HepG2 (cell line): ENCODE data around the gene ELFN1. TPM values are rescaled to one million over a fixed set of nuclear protein-coding genes. Genes with fewer than 3 reads are reported as not detected.

Source experiments
- ATAC-seq: fragments of 200-7000 bp; cut with Tn5 transposase; 3 replicates; pipeline ENCODE4 v1.9.1; 2020; ENCODE audit warnings: mild to moderate bottlenecking, moderate library complexity
- BruUV-seq: library from RNA; stranded (reverse); fragments of 400-500 nt; replicated peaks from 2 replicates; lab custom pipeline; 2021; lab: Mats Ljungman, UMichigan
- CTCF ChIA-PET: fragments of 300-600 bp; formaldehyde crosslinking; extraction: SDS; loops from one replicate; lab custom pipeline; 2021; ENCODE audit warnings: low total read pairs, inconsistent platforms, low intra/inter-chr PET ratio; lab: Yijun Ruan, JAX
- POLR2A ChIA-PET: fragments of 350-600 bp; sonication (Branson Sonifier 250); formaldehyde crosslinking; loops from one replicate; lab custom pipeline; 2020; ENCODE audit warnings: antibody characterized with exemption, inconsistent platforms; lab: Yijun Ruan, JAX
- DNase-seq: peaks from one replicate; pipeline ENCODE4 v3.0.0-alpha.2; 2015; ENCODE audit warnings: low spot score
- FAIRE-seq: peaks from 3 replicates; lab custom pipeline; 2011; peaks lifted over from hg19 to GRCh38; lab: Jason Lieb, UNC
- H2AFZ ChIP-seq: one replicate; pipeline ENCODE4 v1.6.1; 2011; ENCODE audit warnings: low read length, inconsistent platforms
- H3K27ac ChIP-seq: fragments of 300-600 bp; 3 replicates; pipeline ENCODE4 v1.8.0; 2011; ENCODE audit warnings: mixed run types, mild to moderate bottlenecking, mixed read lengths, low read length, inconsistent platforms; ENCODE audit not compliant: insufficient read depth; ENCODE audit errors: extremely low read length
- H3K27me3 ChIP-seq, 2 experiments: fragments of 200-600 bp in 1 of 2; 2 replicates in 1 of 2; 3 replicates in 1 of 2; pipeline versions ENCODE4 v1.6.0 to v1.8.0; 2011; ENCODE audit warnings: low read length in 2 of 2, mild to moderate bottlenecking in 2 of 2, moderate library complexity in 2 of 2, inconsistent platforms in 1 of 2; ENCODE audit not compliant: insufficient read depth in 2 of 2, control insufficient read depth in 1 of 2
- H3K36me3 ChIP-seq, 2 experiments: fragments of 200-600 bp in 1 of 2; replicated peaks in 1 of 2; 2 replicates in 1 of 2; 3 replicates in 1 of 2; pipeline versions ENCODE4 v1.5.1 to v1.8.0; 2011; ENCODE audit warnings: low read length in 2 of 2, inconsistent platforms in 1 of 2; ENCODE audit not compliant: insufficient read depth in 2 of 2, control insufficient read depth in 1 of 2
- H3K4me1 ChIP-seq: 2 replicates; pipeline ENCODE4 v1.5.1; 2012; ENCODE audit warnings: low read length, inconsistent platforms; ENCODE audit not compliant: insufficient read depth
- H3K4me2 ChIP-seq: 2 replicates; pipeline ENCODE4 v1.6.0; 2011; ENCODE audit warnings: low read depth, low read length, inconsistent platforms
- H3K4me3 ChIP-seq, 3 experiments: fragments of 200-600 bp in 1 of 3; sonication (generic), shearing (Covaris generic) in 1 of 3; replicated peaks in 1 of 3; 2 replicates each; pipeline ENCODE4 v1.5.1; 2011 to 2016; ENCODE audit warnings: low read length in 3 of 3, inconsistent platforms in 2 of 3, low read depth in 2 of 3, mild to moderate bottlenecking in 2 of 3, control low read depth in 1 of 3, mixed read lengths in 1 of 3; ENCODE audit not compliant: insufficient read depth in 1 of 3
- H3K79me2 ChIP-seq: one replicate; pipeline ENCODE4 v1.6.1; 2011; ENCODE audit warnings: low read length, inconsistent platforms; ENCODE audit not compliant: insufficient read depth
- H3K9ac ChIP-seq: 2 replicates; pipeline ENCODE4 v1.6.0; 2011; ENCODE audit warnings: mild to moderate bottlenecking, low read depth, low read length, inconsistent platforms; ENCODE audit not compliant: insufficient read depth
- H3K9me3 ChIP-seq: 2 replicates; pipeline ENCODE4 v1.5.1; 2012; ENCODE audit warnings: mild to moderate bottlenecking, low read length
- H4K20me1 ChIP-seq: 2 replicates; pipeline ENCODE4 v1.6.0; 2011; ENCODE audit warnings: inconsistent platforms, mild to moderate bottlenecking, low read length, moderate library complexity; ENCODE audit not compliant: insufficient read depth
- MXI1 ChIP-seq: IDR thresholded peaks from 3 replicates; pipeline ENCODE4 v1.6.1; 2012; ENCODE audit warnings: low read depth, low read length, inconsistent platforms, borderline replicate concordance
- NFKB2 ChIP-seq: sonication (generic); formaldehyde crosslinking; IDR thresholded peaks from 2 replicates; pipeline ENCODE4 v1.4.0; 2020; ENCODE audit warnings: missing genetic modification reagents, borderline replicate concordance
- SKI ChIP-seq: fragments of 450-650 bp; IDR thresholded peaks from one replicate; pipeline ENCODE4 v1.6.1; 2018; ENCODE audit warnings: mild to moderate bottlenecking; ENCODE audit not compliant: partially characterized antibody
- STAG1 ChIP-seq: sonication (generic); formaldehyde crosslinking; IDR thresholded peaks from 2 replicates; pipeline ENCODE4 v1.4.0; 2020; ENCODE audit warnings: missing genetic modification reagents
- ZMYM2 ChIP-seq: sonication (generic); formaldehyde crosslinking; IDR thresholded peaks from 2 replicates; pipeline ENCODE4 v1.8.0; 2022; ENCODE audit warnings: mild to moderate bottlenecking, missing genetic modification reagents
- ZNF142 ChIP-seq: sonication (generic); formaldehyde crosslinking; IDR thresholded peaks from 2 replicates; pipeline ENCODE4 v1.4.0; 2020; ENCODE audit warnings: missing genetic modification reagents
- ZNF260 ChIP-seq: sonication (generic); formaldehyde crosslinking; IDR thresholded peaks from 2 replicates; pipeline ENCODE4 v1.4.0; 2020; ENCODE audit warnings: missing genetic modification reagents, low read depth, mild to moderate bottlenecking, borderline replicate concordance
- ZNF350 ChIP-seq: sonication (generic); formaldehyde crosslinking; IDR thresholded peaks from 2 replicates; pipeline ENCODE4 v1.4.0; 2020; ENCODE audit warnings: mild to moderate bottlenecking, low read depth, missing genetic modification reagents, borderline replicate concordance
- ZNF549 ChIP-seq: sonication (generic); formaldehyde crosslinking; IDR thresholded peaks from 2 replicates; pipeline ENCODE4 v1.5.0; 2020; ENCODE audit warnings: missing genetic modification reagents
- WGBS: methylation state at CpG from one replicate; pipeline ENCODE4 v1.1.6; 2017; ENCODE audit warnings: low lambda C conversion rate; 5-methylcytosine and 5-hydroxymethylcytosine counted together
- in situ Hi-C: cut with HindIII; loops from 2 replicates; pipeline ENCODE4 v1.10.0; 2017; ENCODE audit warnings: low pct_unique_long_range_greater_than_20kb; ENCODE audit not compliant: extremely low pct_ligation_motif_present
- intact Hi-C: fragments of 100-400 bp; cut with micrococcal nuclease; formaldehyde crosslinking; loops from one replicate; pipeline ENCODE4 v1.10.0; 2022; ENCODE audit not compliant: unreplicated experiment
- polyA plus RNA-seq, 8 experiments: library from polyadenylated mRNA; depleted of rRNA in 3 of 8; stranded (reverse) in 7 of 8; unstranded in 1 of 8; fragments of >200 nt; fragmentation: Illumina TruSeq in 4 of 8; extraction: Trizol in 4 of 8; gene quantifications; 2 replicates each; pipeline versions ENCODE4 v1.2.1 to v1.2.3, GENCODE V29; 2011 to 2016; ENCODE audit warnings: low read depth in 4 of 8, missing spikeins in 1 of 8, mixed read lengths in 1 of 8; ENCODE audit not compliant: insufficient read depth in 1 of 8
- total RNA-seq, 5 experiments: library from RNA; depleted of rRNA; stranded (reverse); fragments of >200 nt; fragmentation: Illumina TruSeq; extraction: Trizol; gene quantifications; 2 replicates each; pipeline ENCODE4 v1.2.3, GENCODE V29; 2016; ENCODE audit warnings: low read depth in 1 of 5
- TF ChIP-seq, protein P1 (sequence below): sonication (generic); formaldehyde crosslinking; IDR thresholded peaks from 2 replicates; pipeline ENCODE4 v1.4.0; 2020; ENCODE audit warnings: low read depth, mild to moderate bottlenecking, missing genetic modification reagents

The ELFN1 gene
- total and polyA plus RNA-seq, 2 of the 13 experiments (the other 11 are each of a cell fraction or from before 2014, with no cell fraction given) = 0.13 to 0.18 TPM

- Histone ChIP-seq H3K9ac (no peak overlapping the region), H2AFZ (peak overlapping the region; percentile 2), H3K4me1 (no peaks in the 10 kb centered on the region)
These were observed 111.3 kb downstream of the ELFN1 start for GRCh38 chr7:1781369-1781768.

More at GRCh38 chr7:1781369-1781768, 111.3 kb downstream of the ELFN1 start:
- Histone ChIP-seq H4K20me1 (no peaks in the 10 kb centered on the region), H3K4me3 (no peak overlapping the region), H3K27ac (no peak overlapping the region), H3K4me2 (no peak overlapping the region), H3K9me3 (peaks cover 5% of the 10 kb centered on the region; the same call in 1 of the 2 replicates)
- intact Hi-C loops = no loop called here
- in situ Hi-C loops = no loop called here
- ChIA-PET POLR2A (no interaction called here), CTCF (no interaction called here)
- no peak for FAIRE-seq
- TF ChIP-seq, protein P1, sequence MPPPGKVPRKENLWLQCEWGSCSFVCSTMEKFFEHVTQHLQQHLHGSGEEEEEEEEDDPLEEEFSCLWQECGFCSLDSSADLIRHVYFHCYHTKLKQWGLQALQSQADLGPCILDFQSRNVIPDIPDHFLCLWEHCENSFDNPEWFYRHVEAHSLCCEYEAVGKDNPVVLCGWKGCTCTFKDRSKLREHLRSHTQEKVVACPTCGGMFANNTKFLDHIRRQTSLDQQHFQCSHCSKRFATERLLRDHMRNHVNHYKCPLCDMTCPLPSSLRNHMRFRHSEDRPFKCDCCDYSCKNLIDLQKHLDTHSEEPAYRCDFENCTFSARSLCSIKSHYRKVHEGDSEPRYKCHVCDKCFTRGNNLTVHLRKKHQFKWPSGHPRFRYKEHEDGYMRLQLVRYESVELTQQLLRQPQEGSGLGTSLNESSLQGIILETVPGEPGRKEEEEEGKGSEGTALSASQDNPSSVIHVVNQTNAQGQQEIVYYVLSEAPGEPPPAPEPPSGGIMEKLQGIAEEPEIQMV (CRISPR knock-in tag) = no peak
- TF ChIP-seq ZNF142 (CRISPR knock-in tag) (no peak), NFKB2 (no peak), MXI1 (no peak), STAG1 (CRISPR knock-in tag) (no peak), SKI (no peak), ZMYM2 (CRISPR knock-in tag) (no peak), ZNF350 (no peak), ZNF549 (CRISPR knock-in tag) (no peak), ZNF260 (CRISPR knock-in tag) (no peak)
- TF ChIP-seq, all 625 proteins: peak for 0
- H3K27me3 ChIP-seq = no peaks in the 10 kb centered on the region; a peak in 1 of 5 replicates
- 55% methylated on average over 10 of the region's 12 CpGs for WGBS
- H3K79me2 ChIP-seq = no peaks in the 10 kb centered on the region
- ATAC-seq (no peak), DNase-seq (no peak)
- H3K36me3 ChIP-seq = no peaks in the 10 kb centered on the region
- no TSS peak for BruUV-seq
